ENCODE measurements around the gene FXYD6.

- TF ChIP-seq CTCF (IDR thresholded peaks at IDR 0.05; ENCODE audit: low read depth, low read length) (no peak), EZH2phosphoT487 (IDR thresholded peaks at IDR 0.05; ENCODE audit: low read depth) (no peak)
These were observed 2.0 kb upstream of the FXYD6 start for GRCh38 chr11:117878314-117878938.

All from OCI-LY3 (cell line).